Left ventricle myocardium inferior (tissue), 1 donor: ENCODE results near the gene CSTF2T. TPM values are rescaled to one million over a fixed set of nuclear protein-coding genes. Genes with fewer than 3 reads are reported as not detected.

Experiments used
- DNase-seq: peaks from one replicate; pipeline ENCODE4 v3.0.0-alpha.2; 2020
- H3K27ac ChIP-seq: fragments of 200-600 bp; replicated peaks from 2 replicates; pipeline ENCODE4 v1.8.0; 2021
- H3K27me3 ChIP-seq: fragments of 200-600 bp; 2 replicates; pipeline ENCODE4 v1.8.0; 2021; ENCODE audit warnings: low read depth
- H3K36me3 ChIP-seq: fragments of 200-600 bp; 2 replicates; pipeline ENCODE4 v1.8.0; 2021
- H3K4me1 ChIP-seq: fragments of 200-600 bp; 2 replicates; pipeline ENCODE4 v1.8.0; 2021
- H3K4me3 ChIP-seq: fragments of 200-600 bp; 2 replicates; pipeline ENCODE4 v1.8.0; 2021; ENCODE audit warnings: mild to moderate bottlenecking, moderate library complexity
- H3K9me3 ChIP-seq: fragments of 200-600 bp; replicated peaks from 2 replicates; pipeline ENCODE4 v1.8.0; 2021
- intact Hi-C: fragments of 100-400 bp; cut with micrococcal nuclease; formaldehyde crosslinking; loops from one replicate; pipeline ENCODE4 v1.11.0; 2022
- total RNA-seq: library from RNA; stranded (reverse); fragmentation: NEBNext Ultra II Directional; extraction: Animal tissue kit (Norgen Biotek cat#: 25700); gene quantifications from one replicate; pipeline ENCODE4 v1.2.1, GENCODE V29; 2021
- TF ChIP-seq, protein P1 (sequence below): fragments of 200-600 bp; IDR thresholded peaks from 2 replicates; pipeline ENCODE4 v1.8.0; 2021; ENCODE audit warnings: antibody characterized with exemption, mild to moderate bottlenecking, borderline replicate concordance
- donor health status: DM: no; HTN: yes; CAD: no; lungs with severe emphysema.

The CSTF2T gene
- total RNA-seq, 1 donor from 2014 or later: 21.7 TPM

GRCh38 chr10:51716981-51717380, 17.6 kb upstream of the CSTF2T start:
- Histone ChIP-seq H3K4me1 (peaks cover 4% of the 10 kb centered on the region), H3K4me3 (no peak overlapping the region), H3K36me3 (no peaks in the 10 kb centered on the region), H3K9me3 (no peaks in the 10 kb centered on the region), H3K27ac (no peak overlapping the region), H3K27me3 (no peaks in the 10 kb centered on the region)
- intact Hi-C loops: no loop called here
- DNase-seq: no peak
- TF ChIP-seq, protein P1, sequence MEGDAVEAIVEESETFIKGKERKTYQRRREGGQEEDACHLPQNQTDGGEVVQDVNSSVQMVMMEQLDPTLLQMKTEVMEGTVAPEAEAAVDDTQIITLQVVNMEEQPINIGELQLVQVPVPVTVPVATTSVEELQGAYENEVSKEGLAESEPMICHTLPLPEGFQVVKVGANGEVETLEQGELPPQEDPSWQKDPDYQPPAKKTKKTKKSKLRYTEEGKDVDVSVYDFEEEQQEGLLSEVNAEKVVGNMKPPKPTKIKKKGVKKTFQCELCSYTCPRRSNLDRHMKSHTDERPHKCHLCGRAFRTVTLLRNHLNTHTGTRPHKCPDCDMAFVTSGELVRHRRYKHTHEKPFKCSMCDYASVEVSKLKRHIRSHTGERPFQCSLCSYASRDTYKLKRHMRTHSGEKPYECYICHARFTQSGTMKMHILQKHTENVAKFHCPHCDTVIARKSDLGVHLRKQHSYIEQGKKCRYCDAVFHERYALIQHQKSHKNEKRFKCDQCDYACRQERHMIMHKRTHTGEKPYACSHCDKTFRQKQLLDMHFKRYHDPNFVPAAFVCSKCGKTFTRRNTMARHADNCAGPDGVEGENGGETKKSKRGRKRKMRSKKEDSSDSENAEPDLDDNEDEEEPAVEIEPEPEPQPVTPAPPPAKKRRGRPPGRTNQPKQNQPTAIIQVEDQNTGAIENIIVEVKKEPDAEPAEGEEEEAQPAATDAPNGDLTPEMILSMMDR: no peak

- H3K4me3 ChIP-seq: no peak overlapping the region
- DNase-seq: no peak
- H3K27me3 ChIP-seq: no peaks in the 10 kb centered on the region
- intact Hi-C loops: no loop called here
- H3K36me3 ChIP-seq: no peaks in the 10 kb centered on the region
- H3K4me1 ChIP-seq: peaks cover 20% of the 10 kb centered on the region
- TF ChIP-seq, protein P1: no peak
- H3K9me3 ChIP-seq: no peaks in the 10 kb centered on the region
- no peak overlapping the region for H3K27ac ChIP-seq
Measured at GRCh38 chr10:51711519-51711891, 12.1 kb upstream of the CSTF2T start.

DNA sequence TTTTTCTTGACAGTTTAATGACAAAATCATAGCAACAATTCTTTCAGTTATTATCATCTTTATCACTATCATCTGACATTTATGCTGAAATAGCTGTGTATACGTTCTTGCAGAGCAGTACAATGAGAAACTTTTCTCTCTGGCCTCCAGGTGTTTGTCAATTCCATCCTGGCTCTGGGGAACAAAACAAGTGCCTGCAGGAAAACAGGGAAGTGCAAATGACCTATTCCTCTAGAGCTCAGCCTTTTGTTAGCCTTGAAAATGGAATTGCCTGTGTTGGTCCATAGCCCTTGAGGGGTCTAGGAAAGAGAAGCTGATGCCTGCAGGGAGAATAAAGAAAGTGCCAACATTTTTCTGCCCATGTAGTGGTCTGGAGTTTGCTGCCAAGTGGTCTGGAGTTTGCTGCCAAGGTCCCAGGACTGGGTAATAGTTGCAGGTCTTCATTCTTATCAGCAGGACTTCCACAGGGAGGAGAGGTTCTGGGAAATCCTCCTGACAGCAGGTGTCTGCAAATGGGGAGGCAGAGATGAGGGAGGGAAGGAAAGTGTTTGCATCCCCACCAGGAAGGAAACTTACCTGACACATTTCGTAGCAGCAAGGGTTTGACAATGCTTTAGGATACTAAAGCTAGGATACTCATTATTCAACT, 10.1 kb upstream of the CSTF2T start:
- H3K27me3 ChIP-seq: no peaks in the 10 kb centered on the region
- H3K4me3 ChIP-seq: no peak overlapping the region
- intact Hi-C loops: no loop called here
- DNase-seq: no peak
- H3K4me1 ChIP-seq: peaks cover 29% of the 10 kb centered on the region
- no peaks in the 10 kb centered on the region for H3K36me3 ChIP-seq
- no peaks in the 10 kb centered on the region for H3K9me3 ChIP-seq
- H3K27ac ChIP-seq: no peak overlapping the region
- TF ChIP-seq, protein P1: no peak

- Histone ChIP-seq H3K4me1 (peaks cover 29% of the 10 kb centered on the region), H3K27me3 (no peaks in the 10 kb centered on the region), H3K36me3 (no peaks in the 10 kb centered on the region), H3K4me3 (no peak overlapping the region), H3K27ac (no peak overlapping the region), H3K9me3 (no peaks in the 10 kb centered on the region)
- intact Hi-C loops: no loop called here
- TF ChIP-seq, protein P1: no peak
- DNase-seq: no peak
Measured at GRCh38 chr10:51708609-51709008, 9.2 kb upstream of the CSTF2T start.

DNA sequence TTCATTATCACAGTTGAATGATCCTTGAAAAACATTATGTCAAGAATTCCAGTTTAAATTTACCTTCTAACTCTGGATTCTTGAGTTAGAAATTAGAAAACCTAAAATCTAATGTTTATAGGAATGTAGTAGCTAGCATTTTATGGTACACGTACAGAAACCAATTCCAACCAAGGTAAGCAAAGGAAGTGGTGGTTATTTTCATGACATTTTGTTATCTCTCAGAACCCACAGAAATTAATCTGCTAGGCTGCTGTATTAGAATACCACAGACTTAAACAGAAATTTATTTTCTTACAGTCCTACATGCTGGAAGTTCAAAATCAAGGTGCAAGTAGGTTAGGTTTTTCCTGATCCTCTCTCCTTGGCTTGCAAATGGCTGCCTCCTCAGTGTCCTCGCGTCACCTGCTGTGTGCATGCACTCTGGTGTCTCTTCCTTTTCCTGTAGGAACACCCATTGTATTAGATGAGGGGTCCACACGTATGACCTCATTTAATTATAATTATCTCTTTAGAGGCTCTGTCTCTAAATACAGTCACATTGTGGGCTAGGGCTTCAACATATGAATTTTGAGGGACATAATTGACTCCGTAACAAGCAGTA, 8.5 kb upstream of the CSTF2T start:
- no peak overlapping the region for H3K4me3 ChIP-seq
- intact Hi-C loops: no loop called here
- no peaks in the 10 kb centered on the region for H3K27me3 ChIP-seq
- H3K36me3 ChIP-seq: no peaks in the 10 kb centered on the region
- H3K27ac ChIP-seq: peak overlapping the region; percentile 61
- TF ChIP-seq, protein P1: no peak
- no peak for DNase-seq
- H3K9me3 ChIP-seq: no peaks in the 10 kb centered on the region
- peaks cover 29% of the 10 kb centered on the region for H3K4me1 ChIP-seq
